Stimulated activated CD4-positive, alpha-beta T cell treated with anti-CD3 and anti-CD28 coated beads, TNF-alpha, amount 100 ng/mL, for 24 hours (primary cell): ENCODE results near the gene TMEM121.
"Not testable (repeated sequence)": the region's sequence is repeated elsewhere in the genome, so short reads cannot be mapped to it uniquely, and the experiment has no call there.

Experiments
- DNase-seq, 3 experiments: peaks; one replicate each; pipeline ENCODE4 v3.0.0-alpha.2; 2020; ENCODE audit warnings: low read depth in 3 of 3

The TMEM121 gene

GRCh38 chr14:105547072-105547471 lies 20.7 kb downstream of the TMEM121 start:
- DNase-seq: not testable (repeated sequence)

- DNase-seq: no peak
Observed at GRCh38 chr14:105547741-105548169, 21.4 kb downstream of the TMEM121 start.

DNA sequence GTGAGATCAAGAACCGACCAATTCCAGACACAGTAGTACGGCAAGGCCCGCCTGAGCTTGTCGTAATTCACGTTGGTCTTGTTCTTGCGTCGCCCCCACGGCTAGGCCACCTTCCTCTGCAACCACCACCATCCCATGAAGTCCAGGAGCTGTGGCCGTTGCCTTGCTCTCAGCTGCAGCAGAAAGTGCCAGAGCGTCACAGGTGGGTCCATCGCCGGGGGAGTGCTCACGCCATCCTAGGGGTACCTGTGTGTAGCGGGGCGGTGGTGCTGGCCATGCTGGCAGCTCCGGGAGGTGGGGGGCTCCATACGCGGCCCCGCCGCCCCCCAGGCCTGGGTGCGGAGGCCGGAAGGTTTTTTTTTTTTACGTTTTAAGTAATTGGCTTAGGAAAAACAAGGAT lies 23.1 kb downstream of the TMEM121 start:
- no peak for DNase-seq

DNA sequence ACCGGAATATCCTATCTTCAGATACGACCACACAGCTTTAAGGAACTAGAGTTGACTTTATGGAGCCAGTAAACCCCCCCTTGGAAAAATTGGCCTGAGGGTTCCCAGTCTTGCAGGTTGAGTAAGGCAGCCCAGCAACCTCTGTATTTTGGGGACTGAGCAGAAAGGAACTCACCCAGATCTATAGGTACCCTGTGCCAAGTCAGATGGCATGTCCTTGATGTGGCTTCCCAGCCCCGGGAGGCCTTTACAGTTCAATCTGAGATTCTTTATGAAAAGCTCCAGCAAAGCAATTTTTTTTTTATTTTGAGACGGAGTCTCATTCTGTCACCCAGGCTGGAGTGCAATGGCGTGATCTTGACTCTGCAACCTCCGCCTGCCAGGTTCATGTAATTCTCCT lies 27.6 kb downstream of the TMEM121 start:
- DNase-seq: no peak

DNA sequence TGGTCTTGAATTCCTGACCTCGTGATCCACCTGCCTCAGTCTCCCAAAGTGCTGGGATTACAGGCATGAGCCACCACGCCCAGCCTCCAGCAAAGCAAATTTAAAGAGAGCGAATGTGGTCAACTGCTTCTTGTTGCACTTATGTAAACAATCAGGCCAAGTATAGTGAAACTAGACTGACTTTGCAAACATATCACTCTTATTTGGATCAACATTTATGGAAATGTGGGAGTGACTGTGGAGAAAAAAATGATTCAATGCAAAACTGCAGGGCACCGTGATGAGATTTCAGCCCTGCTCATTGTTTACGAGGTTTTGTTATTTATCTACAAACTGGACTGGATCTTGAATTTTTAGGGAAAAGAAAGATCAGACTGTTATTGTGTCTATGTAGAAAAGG lies 28.1 kb downstream of the TMEM121 start:
- no peak for DNase-seq

- DNase-seq: not testable (repeated sequence)
Observed at GRCh38 chr14:105557671-105558070, 31.3 kb downstream of the TMEM121 start.

GRCh38 chr14:105558449-105559154 lies 32.2 kb downstream of the TMEM121 start:
- not testable (repeated sequence) for DNase-seq

GRCh38 chr14:105559384-105560047 lies 33.1 kb downstream of the TMEM121 start:
- DNase-seq: not testable (repeated sequence)

DNA sequence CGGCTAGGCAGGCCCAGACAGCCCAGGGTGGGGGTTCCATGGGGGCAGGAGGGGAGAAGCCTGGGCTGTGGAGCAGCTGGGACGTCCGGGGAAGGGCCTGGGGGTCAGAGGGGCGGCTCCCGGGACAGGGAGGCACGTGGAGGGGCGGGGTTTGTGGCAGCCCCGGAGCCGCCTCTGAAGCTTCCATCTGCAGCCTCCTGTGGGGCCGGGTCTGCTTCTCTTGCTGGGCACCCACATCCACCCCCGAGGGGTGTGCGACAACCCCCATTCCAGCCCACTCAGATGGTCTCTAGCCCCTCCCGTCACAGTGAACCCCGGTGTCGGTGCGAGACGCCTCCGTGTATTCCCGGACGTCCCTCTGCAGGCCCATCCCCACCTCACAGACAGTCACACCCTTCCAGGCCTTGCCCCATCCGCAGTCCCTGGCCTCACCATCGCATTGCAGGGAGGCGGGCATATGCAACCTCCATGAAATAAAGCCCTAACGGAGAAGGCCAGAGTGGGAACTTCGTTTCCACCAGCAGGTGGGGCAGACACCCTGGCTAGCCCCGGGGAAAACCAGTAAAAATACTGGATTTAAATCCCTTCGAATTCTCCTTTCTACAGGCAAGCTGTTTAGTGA lies 33.8 kb downstream of the TMEM121 start:
- DNase-seq: not testable (repeated sequence)

GRCh38 chr14:105561345-105561744 lies 35.0 kb downstream of the TMEM121 start:
- not testable (repeated sequence) for DNase-seq

DNA sequence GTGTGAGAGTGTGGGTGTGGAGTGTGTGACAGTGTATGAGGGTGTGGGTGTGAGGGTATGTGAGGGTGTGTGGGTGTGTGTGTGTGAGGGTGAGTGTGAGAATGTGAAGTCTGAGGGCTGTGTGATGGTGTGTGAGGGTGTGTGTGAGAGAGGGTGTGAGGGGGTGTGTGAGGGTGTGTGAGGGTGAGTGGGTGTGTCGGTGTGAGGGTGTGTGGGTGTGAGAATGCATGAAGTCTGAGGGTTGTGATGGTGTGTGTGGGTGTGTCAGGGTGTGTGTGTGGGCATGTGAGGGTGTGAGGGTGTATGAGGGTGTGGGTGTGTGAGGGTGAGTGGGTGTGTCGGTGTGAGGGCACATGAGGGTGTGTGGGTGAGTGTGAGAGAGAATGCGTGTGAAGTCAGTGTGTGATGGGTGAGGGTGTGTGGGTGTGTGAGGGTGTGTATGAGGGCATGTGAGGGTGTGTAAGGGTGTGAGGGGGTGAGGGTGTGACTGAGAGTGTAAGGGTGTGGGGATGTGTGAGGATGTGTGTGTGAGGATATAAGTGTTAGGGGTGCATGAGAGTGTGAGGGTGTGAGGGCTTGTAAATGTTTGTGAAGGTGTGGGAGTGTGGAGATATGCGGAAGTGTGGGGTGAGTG lies 36.4 kb downstream of the TMEM121 start:
- no peak for DNase-seq

GRCh38 chr14:105563347-105563737 lies 37.0 kb downstream of the TMEM121 start:
- DNase-seq: no peak

DNA sequence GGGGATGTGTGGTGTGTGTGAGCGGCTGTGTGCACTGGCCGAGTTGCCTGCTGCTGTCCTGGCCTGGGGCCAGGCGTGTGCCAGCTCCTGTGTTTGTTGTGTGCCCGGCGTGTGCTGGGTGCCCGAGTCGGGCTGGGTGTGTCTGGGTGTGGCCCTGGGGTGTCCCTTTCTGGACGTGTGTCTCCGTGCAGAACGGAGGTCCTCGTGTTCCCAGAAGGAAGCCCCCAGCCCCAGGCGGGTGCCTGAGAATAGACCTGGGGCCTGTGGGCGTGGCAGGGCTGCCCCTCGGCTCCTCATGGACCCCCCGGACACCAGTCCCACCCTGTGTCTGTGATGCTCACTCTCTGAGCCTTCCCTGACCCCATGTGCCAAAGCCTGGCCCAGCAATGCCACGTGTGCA lies 38.2 kb downstream of the TMEM121 start:
- not testable (repeated sequence) for DNase-seq

DNA sequence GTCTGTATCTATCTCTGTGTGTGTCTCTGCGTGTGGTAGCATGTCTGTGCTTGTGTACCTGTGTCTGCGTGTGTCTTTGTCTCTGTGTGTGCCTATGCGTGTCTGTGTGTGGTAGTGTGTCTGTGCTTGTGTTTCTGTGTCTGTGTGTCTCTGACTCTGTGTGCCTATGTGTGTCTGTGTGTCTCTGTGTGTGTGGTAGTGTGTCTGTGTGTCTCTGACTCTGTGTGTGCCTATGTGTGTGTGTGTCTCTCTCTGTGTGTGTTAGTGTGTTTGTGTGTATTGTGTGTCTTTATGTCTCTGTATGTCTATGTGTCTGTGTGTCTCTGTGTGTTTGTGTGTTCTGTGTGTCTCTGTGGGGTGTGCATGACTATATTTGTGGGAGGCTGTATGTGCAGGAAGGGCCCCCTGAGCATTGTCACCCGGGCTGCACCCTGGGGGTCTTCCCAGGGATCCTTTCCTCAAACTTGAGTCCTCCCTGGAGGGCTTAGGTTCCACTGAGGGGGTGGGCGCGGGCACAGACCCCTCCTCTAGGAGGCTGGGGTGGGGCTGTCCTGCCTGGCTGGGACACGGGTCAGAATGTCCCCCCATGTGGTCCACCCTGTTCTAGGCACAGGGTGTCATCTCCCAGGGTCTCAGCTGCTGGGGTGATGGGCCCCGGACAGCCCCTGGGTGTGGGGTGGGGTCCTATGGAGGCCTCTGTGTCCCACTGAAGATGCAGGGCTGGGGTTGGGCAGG lies 39.0 kb downstream of the TMEM121 start:
- not testable (repeated sequence) for DNase-seq

GRCh38 chr14:105566248-105567163 lies 40.1 kb downstream of the TMEM121 start:
- DNase-seq: not testable (repeated sequence)

DNA sequence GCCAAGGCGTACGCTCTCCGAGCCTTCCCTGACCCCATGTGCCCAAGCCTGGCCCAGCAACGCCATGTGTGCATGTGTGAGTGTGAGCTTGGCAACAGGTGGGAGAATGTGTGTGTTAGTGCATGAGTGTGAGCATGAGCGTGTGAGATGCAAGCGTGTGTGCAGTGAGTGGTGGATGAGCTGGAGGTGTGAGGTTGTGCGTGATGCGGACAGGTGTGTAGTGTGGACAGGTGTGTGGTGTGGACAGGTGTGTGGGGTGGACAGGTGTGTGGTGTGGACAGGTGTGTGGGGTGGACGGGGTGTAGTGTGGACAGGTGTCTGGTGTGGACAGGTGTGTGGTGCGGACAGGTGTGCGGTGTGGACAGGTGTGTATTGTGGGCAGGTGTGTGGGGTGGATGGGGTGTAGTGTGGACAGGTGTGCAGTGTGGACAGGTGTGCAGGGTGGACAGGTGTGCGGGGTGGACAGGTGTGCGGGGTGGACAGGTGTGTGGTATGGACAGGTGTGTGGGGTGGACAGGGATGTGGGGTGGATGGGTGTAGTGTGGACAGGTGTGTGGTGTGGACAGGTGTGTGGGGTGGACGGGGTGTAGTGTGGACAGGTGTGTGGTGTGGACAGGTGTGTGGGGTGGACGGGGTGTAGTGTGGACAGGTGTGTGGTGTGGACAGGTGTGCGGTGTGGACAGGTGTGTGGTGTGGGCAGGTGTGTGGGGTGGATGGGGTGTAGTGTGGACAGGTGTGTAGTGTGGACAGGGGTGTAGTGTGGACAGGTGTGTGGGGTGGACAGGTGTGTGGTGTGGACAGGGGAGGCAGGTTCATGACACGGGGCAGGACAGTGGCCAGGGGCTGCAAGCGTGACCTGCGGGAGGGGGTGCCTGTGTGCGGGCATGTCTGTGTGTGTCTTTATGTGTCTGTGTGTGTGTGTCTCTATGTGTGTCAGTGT lies 41.1 kb downstream of the TMEM121 start:
- not testable (repeated sequence) for DNase-seq

DNA sequence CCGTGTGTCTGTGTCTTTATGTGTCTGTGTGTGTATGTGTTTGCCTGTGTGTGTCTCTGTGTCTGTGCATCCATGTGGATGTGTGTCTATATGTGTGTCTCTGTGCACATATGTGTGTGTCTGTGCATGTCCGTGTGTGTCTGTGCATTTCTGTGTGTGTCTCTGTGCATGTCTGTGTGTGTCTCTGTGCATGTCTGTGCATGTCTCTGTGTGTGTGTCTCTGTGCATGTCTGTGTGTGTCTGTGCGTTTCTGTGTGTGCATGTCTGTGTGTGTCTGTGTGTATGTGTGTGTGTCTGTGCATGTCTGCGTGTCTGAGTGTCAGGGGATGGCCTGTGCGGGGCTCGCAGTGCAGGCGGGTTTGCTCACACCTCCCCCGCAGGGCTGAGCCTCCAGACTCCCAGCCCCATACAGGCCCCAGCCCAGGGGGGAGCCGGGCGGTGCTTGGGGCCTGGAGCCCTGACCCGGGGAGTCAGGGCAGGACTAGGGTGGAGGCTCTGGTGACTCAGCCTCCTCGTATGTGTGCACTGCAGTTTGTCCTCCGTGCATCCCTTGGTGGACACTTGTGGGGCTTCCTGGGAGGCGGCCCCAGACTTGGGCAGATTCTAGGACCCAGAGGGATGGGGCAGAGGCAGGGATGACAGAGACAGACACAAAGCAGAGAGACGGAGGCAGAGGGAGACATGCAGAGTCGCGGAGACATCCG lies 41.9 kb downstream of the TMEM121 start:
- not testable (repeated sequence) for DNase-seq

- no peak for DNase-seq
Observed at GRCh38 chr14:105568859-105569766, 42.7 kb downstream of the TMEM121 start.
